Activated CD8-positive, alpha-beta memory T cell treated with anti-CD3 and anti-CD28 coated beads for 4 hours (primary cell): ENCODE results near the gene NME9.

Experiments used
- DNase-seq, 2 donors: peaks; one replicate each; pipeline ENCODE4 v3.0.0-alpha.2; 2020; ENCODE audit warnings: low read depth in 2 of 2

Gene NME9

GRCh38 chr3:138334608-138335007 lies 5.0 kb upstream of the NME9 start:
- no peak for DNase-seq

GRCh38 chr3:138332472-138333073 lies 2.9 kb upstream of the NME9 start:
- DNase-seq: no peak

- DNase-seq: no peak
These were observed 1.7 kb upstream of the NME9 start for GRCh38 chr3:138331143-138331894.

GRCh38 chr3:138329984-138330293 lies 288 bp upstream of the NME9 start:
- DNase-seq: no peak

GRCh38 chr3:138328341-138328740 lies 1.3 kb downstream of the NME9 start:
- DNase-seq: no peak

- no peak for DNase-seq
These were observed 1.8 kb downstream of the NME9 start for GRCh38 chr3:138327831-138328230.

GRCh38 chr3:138326866-138327595 lies 2.6 kb downstream of the NME9 start:
- DNase-seq: no peak

- no peak for DNase-seq
These were observed 3.7 kb downstream of the NME9 start for GRCh38 chr3:138325990-138326389.

- no peak for DNase-seq
These were observed 5.7 kb downstream of the NME9 start for GRCh38 chr3:138323971-138324370.

GRCh38 chr3:138317687-138318086 lies 12.0 kb downstream of the NME9 start:
- no peak for DNase-seq

GRCh38 chr3:138314751-138315150 lies 14.9 kb downstream of the NME9 start:
- no peak for DNase-seq

GRCh38 chr3:138310494-138310893 lies 19.2 kb downstream of the NME9 start:
- DNase-seq: no peak

- DNase-seq: no peak
These were observed 20.9 kb downstream of the NME9 start for GRCh38 chr3:138308783-138309182.

- DNase-seq: no peak
These were observed 21.8 kb downstream of the NME9 start for GRCh38 chr3:138307899-138308298.

- DNase-seq: no peak
These were observed 26.2 kb downstream of the NME9 start for GRCh38 chr3:138303474-138303873.

GRCh38 chr3:138300647-138301046 lies 29.0 kb downstream of the NME9 start:
- DNase-seq: no peak

GRCh38 chr3:138297876-138298275 lies 31.8 kb downstream of the NME9 start:
- no peak for DNase-seq

GRCh38 chr3:138297059-138297607 lies 32.5 kb downstream of the NME9 start:
- no peak for DNase-seq

GRCh38 chr3:138296639-138297038 lies 33.0 kb downstream of the NME9 start:
- no peak for DNase-seq

- DNase-seq: no peak
These were observed 40.0 kb downstream of the NME9 start for GRCh38 chr3:138289701-138290100.

GRCh38 chr3:138289260-138289659 lies 40.4 kb downstream of the NME9 start:
- no peak for DNase-seq

- no peak for DNase-seq
These were observed 44.6 kb downstream of the NME9 start for GRCh38 chr3:138284957-138285477.

GRCh38 chr3:138284079-138284478 lies 45.6 kb downstream of the NME9 start:
- no peak for DNase-seq
